RPMI8226 (cell line): ENCODE results near the gene UCHL5.
A peak's percentile ranks its signal among the peaks of the same experiment; 100 is the strongest.
"Not testable (repeated sequence)": the region's sequence is repeated elsewhere in the genome, so short reads cannot be mapped to it uniquely, and the experiment has no call there.

Experiments used
- DNase-seq: peaks from one replicate; pipeline ENCODE4 v3.0.0-alpha.2; 2015

UCHL5 gene

DNA sequence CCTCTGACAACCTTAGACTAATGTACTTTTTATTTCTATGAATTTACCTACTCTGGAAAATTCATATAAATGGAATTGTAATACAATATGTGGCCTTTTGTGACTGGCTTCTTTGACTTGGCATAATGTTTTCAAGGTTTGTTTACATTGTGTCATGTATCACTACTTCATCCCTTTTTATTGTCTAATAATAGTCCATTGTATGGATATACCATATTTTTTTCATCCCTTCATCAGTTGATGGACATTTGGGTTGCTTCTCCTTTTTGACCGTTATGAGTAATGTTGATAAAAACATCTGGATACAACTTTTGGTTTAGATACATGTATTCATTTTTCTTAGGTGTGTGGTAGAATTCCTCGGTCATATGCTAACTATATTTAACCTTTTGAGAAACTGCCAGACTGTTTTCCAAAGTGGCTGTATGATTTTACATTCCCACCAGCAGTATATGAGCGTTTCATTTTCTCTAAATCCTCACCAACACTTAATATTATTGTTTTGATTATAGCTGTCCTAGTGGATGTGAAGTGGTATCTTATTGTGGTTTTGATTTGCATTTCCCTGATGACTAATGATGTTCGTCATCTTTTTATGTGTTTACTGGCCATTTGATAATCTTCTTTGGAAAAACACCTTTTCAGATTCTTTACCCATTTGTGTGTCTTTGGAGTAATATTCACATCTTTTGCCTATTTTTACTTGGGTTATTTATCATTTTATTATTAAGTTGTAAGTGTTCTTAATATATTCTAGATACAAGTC lies 3.7 kb upstream of the UCHL5 start:
- no peak for DNase-seq

DNA sequence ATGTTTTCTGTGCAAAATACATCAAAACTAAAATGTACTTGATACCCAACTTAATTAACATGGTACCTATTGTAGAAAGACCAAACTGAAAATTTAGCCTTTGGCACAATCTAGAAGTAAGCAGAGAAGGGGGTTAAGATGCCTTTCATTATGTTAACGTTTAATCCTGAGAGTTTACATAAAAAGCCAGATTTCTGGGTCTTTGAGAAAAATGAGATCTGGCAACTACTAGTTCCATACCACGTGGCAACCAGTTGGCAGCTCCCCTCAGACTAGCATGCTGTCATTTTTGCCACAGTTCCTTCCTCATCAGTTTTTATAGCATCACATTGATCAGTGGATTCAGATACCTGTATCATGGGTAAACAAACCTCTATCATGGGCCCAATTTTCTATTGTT lies 1.8 kb upstream of the UCHL5 start:
- DNase-seq, result peak; percentile 64

DNA sequence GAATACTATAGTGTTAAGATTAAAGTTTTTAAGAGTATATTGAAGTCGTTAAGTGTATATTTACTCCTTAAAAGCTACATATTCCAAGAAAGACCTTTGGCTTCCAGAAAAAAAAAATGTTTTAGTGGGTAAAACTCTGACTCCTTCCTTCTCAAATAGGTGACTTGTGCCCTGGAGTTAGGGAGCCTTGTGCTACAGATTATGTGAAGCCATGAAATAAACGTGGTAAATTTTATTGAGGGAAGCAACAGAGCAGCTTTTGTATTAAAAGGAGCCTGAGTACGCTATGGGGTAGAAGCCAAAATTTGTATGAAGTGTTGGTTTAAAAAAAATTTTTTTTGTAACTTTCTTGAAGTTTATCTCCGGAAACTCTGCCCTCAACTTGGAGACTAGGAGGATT lies 1.2 kb upstream of the UCHL5 start:
- peak; percentile 13 for DNase-seq

DNA sequence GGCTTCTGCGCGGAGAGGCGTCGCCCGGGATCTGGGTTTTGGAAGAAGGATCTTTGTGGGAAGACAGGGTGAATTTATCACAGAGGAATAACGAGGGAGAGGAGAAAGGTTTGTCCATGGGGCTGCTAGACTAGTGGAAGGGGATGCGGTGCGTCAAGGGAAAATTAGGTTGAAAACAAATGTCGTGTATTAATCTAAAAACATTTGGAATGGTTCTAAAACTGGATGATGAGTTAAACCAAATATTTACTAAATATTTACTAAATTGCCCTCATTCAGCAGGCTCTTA lies 899 bp upstream of the UCHL5 start:
- no peak for DNase-seq

DNA sequence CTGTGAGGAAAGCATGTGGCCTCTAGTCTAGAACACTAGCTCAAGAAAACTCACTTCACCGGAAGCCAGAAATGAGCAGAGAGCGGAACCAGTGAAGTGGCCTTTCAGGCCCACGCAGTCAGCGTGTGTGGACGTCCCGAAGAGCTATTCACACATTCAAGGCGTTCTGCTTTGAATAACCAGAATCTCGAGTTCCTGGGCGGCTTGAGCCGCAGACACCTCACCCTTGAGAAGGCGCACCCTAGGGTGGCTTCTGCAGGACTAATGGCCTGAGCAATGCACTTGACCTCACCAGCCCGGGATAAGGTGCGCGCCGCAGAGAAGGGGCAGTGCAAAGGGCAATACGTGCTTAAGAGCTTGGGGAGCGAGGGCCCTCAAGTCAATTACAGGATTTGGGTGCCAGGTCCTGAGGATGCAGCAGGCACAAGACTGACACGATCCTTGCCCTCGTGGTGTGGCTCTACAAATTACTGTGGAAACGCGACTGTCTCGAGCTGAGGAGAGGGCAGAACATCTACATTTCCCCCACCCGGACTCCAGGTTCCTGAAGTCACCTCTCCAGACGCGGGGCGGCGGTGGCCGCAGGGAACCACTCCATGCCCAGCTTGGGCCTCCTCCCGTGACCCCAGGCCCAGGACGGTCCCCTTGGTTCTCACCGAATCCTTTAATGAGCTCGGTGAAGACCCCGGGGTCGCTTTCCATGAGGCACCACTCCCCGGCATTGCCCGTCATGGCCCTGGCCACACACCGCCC lies 455 bp downstream of the UCHL5 start:
- DNase-seq, result peak; percentile 83

GRCh38 chr1:193054169-193054675 lies 4.9 kb downstream of the UCHL5 start:
- DNase-seq, result no peak

DNA sequence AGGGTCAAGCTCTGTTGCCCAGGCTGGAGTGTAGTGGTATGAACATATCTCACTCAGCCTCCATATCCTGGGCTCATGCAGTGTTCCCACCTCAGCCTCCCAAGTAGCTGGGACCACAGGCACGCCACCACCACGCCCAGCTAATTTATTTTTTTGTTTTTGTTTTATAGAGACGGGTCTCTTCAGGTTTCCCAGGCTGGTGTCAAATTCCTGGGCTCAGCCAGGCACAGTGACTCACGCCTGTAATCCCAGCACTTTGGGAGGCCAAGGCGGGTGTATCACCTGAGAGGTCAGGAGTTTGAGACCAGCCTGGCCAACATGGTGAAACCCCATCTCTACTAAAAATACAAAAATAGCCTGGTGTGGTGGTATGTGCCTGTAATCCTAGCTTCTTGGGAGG lies 10.2 kb downstream of the UCHL5 start:
- DNase-seq, result not testable (repeated sequence)

- no peak for DNase-seq
These were observed 16.1 kb downstream of the UCHL5 start for GRCh38 chr1:193042766-193043691.

DNA sequence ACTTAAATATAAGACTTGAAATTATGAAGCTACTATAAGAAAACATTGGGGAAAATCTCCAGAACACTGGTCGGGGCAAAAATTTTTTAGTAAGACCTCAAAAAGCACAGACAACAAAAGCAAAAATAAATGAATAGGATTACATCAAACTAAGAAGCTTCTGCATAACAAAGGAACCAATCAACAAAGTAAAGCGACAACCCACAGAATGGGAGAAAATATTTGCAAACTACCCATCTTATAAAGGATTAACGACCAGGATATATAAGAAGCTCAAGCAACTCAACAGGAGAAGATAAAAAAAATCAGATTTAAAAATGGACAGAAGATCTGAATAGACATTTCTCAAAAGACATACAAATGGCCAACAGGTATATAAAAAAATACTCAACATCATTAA lies 19.1 kb downstream of the UCHL5 start:
- no peak for DNase-seq

- DNase-seq, result no peak
These were observed 22.7 kb downstream of the UCHL5 start for GRCh38 chr1:193036337-193037047.

DNA sequence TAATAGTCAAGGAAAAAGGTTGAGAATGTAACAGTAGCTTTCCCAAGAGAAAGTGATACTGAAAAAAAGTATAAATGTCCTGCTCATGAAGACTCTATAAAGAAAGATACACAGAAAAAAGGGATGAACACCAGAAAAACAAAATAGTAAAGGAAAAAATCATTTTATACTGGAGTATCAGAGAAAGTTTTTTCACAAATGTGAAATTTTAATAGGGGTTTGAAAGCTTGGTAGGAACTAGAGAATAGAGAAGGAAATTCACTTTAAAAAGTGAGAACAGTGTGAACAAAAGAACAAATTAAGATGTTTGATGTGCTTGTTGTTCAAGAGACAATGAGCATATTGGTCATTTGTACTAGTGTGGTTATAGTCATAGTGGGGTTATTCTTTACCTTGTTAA lies 25.6 kb downstream of the UCHL5 start:
- DNase-seq, result no peak

- DNase-seq, result not testable (repeated sequence)
These were observed 26.3 kb downstream of the UCHL5 start for GRCh38 chr1:193032643-193033427.

GRCh38 chr1:193031431-193031830 lies 27.7 kb downstream of the UCHL5 start:
- DNase-seq, result no peak

GRCh38 chr1:193030280-193030679 lies 28.9 kb downstream of the UCHL5 start:
- no peak for DNase-seq

DNA sequence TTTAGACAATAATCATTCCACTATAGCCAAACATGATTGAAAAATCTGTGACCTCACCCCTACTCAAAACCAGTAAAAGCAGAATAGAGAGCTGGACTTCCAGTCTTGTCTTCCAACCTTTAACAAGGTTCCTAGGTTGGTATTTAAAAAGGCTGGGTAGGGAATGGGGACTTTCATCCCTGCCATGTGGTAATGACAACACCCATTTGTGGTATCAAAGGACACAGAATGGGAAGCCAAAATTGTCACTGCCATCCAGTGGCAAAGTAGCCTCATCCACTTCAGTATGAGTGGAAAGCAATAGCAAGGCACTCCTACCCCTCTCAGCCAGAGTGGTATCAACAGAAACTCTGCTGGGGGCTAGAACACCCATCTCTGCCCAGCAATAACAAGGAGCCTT lies 33.9 kb downstream of the UCHL5 start:
- DNase-seq, result no peak

GRCh38 chr1:193019442-193020026 lies 39.6 kb downstream of the UCHL5 start:
- peak; percentile 52 for DNase-seq

- DNase-seq, result no peak
These were observed 42.4 kb downstream of the UCHL5 start for GRCh38 chr1:193016788-193017187.

DNA sequence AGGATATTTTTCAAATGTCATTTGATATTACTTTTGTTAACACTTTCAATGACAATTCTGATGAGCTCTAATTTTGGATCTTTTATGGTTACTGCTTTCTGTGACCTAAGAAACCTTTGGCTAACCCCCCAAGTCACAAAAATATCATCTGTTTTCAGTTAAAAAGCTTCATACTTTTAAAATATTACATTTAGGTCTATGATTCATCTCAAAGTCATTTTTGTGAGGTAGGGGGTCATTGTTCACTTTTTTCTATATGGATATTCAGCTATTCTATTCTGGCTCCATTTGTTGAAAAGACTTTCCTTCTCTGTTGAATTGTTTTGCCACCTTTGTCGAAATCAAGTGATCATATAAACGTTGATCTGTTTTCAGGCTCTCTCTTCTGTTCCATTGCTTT lies 44.8 kb downstream of the UCHL5 start:
- no peak for DNase-seq

DNA sequence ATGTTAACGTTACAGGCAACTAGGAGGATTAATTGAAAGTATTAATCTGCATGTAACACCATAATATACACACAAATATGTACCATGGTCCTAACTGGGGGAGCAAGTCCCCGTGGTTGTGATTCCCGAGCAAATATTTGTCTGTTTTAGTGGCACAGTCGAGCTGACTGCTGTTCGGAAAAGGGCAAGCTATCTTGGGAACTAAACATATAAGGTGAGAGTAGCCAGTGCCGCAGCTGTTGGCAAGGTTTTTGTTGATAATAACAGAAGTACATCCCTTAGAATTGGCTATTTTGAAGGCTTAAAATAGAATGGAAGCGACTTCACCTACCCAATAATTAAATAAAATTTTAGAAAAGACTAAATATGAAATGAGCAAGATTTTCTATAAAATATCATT lies 45.5 kb downstream of the UCHL5 start:
- no peak for DNase-seq

DNA sequence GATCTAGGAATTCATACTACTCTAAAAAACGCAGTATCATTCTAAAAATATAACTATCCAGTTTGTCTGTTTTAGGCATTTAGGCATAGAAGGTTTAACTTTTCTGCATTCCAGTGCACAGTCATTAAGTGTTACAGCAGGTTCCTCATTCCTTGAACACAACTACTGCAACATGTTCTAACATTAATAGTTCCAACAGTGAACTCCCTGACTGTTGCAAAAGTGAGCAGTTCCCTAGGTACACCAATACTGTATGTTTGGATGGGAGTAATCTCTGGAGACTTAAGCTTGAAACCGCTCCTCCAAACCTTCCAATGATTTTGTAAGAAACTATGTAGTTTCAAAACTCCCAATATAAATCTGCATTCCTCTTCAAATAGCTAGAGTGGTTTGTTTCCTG lies 46.2 kb downstream of the UCHL5 start:
- DNase-seq, result no peak

- no peak for DNase-seq
These were observed 47.8 kb downstream of the UCHL5 start for GRCh38 chr1:193011406-193011805.

DNA sequence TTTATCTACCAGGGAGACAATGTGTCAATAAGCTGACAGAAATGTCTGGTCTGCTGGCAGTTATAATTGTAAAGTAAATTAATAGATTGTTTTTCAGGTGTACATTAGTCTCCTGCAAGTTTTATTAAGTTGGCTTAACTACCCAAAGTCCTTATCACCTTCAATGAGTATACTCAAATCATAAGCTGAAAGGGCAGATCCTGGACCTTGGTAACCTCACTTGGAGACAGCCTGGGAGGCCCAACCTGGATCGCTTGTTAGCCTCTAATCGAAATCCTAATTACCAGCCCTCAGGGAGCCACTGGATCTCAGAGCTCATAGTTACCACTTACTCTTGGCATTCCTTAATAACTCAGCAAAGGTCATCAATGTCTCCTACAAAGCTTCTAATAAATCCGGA lies 49.7 kb downstream of the UCHL5 start:
- no peak for DNase-seq
